Activated CD4-positive, alpha-beta T cell treated with anti-CD3 and anti-CD28 coated beads, Interleukin-2, amount 10 ng/mL, durations not matched to agents 24 days and 14 days (primary cell): ENCODE measurements around the gene DPF3. TPM values are rescaled to one million over a fixed set of nuclear protein-coding genes. Genes with fewer than 3 reads are reported as not detected.

Source experiments
- DNase-seq: peaks from one replicate; pipeline ENCODE4 v3.0.0; 2022
- H3K27ac Mint-ChIP-seq: one replicate; pipeline ENCODE4 v1.8.0; 2022; ENCODE audit warnings: mild to moderate bottlenecking, mixed read lengths
- H3K27me3 Mint-ChIP-seq: one replicate; pipeline ENCODE4 v1.8.0; 2022; ENCODE audit warnings: mixed read lengths
- H3K36me3 Mint-ChIP-seq: one replicate; pipeline ENCODE4 v1.8.0; 2022; ENCODE audit warnings: low read depth, mild to moderate bottlenecking, mixed read lengths
- H3K4me1 Mint-ChIP-seq: one replicate; pipeline ENCODE4 v1.8.0; 2021; ENCODE audit warnings: mixed read lengths
- H3K4me3 Mint-ChIP-seq: one replicate; pipeline ENCODE4 v1.8.0; 2022; ENCODE audit warnings: mild to moderate bottlenecking, moderate library complexity, mixed read lengths
- H3K9me3 Mint-ChIP-seq: one replicate; pipeline ENCODE4 v1.8.0; 2021; ENCODE audit warnings: mixed read lengths
- intact Hi-C: fragments of 100-400 bp; cut with micrococcal nuclease; formaldehyde crosslinking; loops from one replicate; pipeline ENCODE4 v1.15.1; 2023
- total RNA-seq: library from RNA; stranded (reverse); gene quantifications from 2 replicates; pipeline ENCODE4 v1.2.3, GENCODE V29; 2022

DPF3 gene
- total RNA-seq, 1 donor from 2014 or later = 2.8 TPM

DNA sequence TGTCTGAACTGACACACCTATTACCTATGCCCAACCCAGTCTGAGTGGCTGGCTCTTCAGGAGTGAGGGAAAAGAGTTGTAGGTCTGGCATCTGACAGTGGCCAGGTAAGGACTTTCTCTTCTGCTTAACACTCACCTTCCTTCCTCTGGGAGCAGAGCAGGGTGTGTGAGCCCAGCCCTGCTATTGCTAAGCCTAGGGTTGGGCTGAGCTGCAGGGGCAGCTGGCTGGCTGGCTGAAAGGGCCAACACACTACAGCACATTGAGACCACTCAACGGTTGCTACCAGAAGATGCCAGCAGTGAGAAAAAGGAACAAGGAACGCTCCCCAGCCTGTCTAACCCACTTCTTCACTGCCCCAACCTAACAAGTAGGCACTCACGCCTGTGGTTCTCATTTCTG lies 201.2 kb downstream of the DPF3 start:
- no peak for DNase-seq
- no peaks in the 10 kb centered on the region for H3K27me3 Mint-ChIP-seq
- H3K36me3 Mint-ChIP-seq = peaks cover 18% of the 10 kb centered on the region
- peaks cover 4% of the 10 kb centered on the region for H3K9me3 Mint-ChIP-seq
- no peak overlapping the region for H3K4me3 Mint-ChIP-seq
- intact Hi-C loops = no loop called here
- H3K27ac Mint-ChIP-seq = no peak overlapping the region
- no peaks in the 10 kb centered on the region for H3K4me1 Mint-ChIP-seq

DNA sequence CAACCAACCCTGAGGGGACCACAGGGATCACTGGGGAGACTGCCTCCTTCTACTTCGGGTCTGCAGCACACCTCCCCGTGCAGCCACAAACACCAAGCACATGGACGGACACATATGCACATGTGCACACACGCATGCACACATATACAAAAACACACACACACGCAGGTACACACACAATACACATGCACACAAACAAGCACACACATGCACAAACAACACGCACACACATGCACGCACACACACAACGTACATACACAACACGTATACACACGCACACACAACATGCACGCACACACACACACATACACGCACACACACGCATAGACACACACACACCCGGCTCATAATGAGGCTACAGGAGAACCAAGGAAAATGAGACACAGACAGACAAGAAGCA lies 203.6 kb downstream of the DPF3 start:
- Mint-ChIP-seq H3K9me3 (peaks cover 2% of the 10 kb centered on the region), H3K27ac (no peak overlapping the region), H3K36me3 (peaks cover 13% of the 10 kb centered on the region), H3K27me3 (peaks cover 5% of the 10 kb centered on the region), H3K4me1 (peaks cover 2% of the 10 kb centered on the region), H3K4me3 (no peak overlapping the region)
- intact Hi-C loops = no loop called here
- DNase-seq = no peak

DNA sequence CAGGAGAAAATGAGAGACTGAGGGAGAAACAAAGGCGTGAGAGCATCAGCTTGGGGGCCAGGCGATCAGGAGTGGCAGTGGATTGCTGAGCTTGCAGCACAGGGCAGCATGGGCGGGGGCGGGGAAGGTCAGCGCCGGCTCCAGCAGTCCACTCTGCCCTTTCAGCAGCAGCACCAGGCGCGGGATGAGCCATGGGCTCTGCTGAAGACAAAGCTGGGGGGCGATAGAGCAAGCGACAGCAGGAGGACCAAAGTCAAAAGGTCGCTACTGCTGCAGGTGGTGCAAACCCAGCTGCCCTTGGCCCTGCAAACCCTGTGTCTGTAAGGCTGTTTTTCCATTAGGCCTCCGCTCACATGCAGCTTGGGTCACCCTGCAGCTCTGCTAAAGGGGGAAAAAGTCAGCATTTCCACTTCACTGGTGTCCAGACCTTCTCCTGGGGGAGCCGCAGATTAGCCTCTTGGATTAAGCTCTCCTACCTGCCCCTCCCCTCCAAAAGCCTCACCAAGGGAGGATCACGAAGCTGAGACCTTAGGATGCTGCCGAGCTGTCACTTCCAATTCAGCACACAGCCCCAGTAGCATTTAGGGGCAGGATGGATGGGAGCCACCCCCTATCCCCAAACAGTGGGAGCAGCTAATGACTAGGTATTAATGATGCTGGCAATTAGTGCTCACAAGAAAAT lies 204.8 kb downstream of the DPF3 start:
- DNase-seq = no peak
- no peaks in the 10 kb centered on the region for H3K9me3 Mint-ChIP-seq
- peaks cover 2% of the 10 kb centered on the region for H3K4me1 Mint-ChIP-seq
- peaks cover 12% of the 10 kb centered on the region for H3K27me3 Mint-ChIP-seq
- no peak overlapping the region for H3K4me3 Mint-ChIP-seq
- H3K36me3 Mint-ChIP-seq = peaks cover 15% of the 10 kb centered on the region
- H3K27ac Mint-ChIP-seq = no peak overlapping the region
- intact Hi-C loops = no loop called here

DNA sequence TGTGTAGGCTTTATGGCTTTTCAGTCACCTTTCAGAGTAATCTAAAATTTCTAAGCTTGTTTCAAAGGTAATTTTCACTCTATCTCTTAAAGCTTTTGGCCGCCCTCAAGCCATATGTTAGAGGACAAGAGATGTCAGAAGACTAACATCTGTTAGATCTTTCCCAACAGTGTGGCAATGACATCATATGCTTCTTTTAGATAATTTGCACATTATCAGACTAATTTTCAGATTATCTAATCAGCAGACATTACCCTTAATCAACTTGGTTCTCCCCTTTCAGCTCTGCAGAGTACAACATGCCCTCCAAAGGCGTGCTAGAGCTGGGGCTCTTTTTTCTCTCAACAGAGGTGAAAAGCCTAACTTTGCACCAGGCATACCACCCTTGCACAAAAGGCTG lies 207.1 kb downstream of the DPF3 start:
- Mint-ChIP-seq H3K36me3 (peaks cover 3% of the 10 kb centered on the region), H3K27me3 (peaks cover 16% of the 10 kb centered on the region), H3K4me3 (no peak overlapping the region), H3K9me3 (no peaks in the 10 kb centered on the region), H3K4me1 (peaks cover 2% of the 10 kb centered on the region), H3K27ac (no peak overlapping the region)
- no peak for DNase-seq
- intact Hi-C loops = no loop called here

DNA sequence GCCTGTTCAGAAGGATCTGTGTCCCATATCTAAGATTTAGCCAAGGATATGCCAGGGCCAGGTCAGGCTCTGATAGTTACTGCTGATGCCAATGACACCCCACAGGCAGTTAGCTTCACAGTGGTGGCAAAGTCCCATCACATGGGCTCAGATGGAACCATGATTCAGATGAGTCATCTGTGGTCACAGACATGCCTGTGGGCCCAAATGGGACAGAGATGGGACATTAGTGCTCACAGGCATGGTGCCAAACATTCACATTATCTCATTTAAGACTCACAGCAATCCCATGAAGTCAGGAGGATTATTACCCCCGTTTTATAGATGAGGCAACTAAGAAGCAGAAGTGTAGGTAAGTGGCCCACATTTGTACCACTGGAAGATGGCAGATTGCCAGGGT lies 207.8 kb downstream of the DPF3 start:
- peaks cover 16% of the 10 kb centered on the region for H3K27me3 Mint-ChIP-seq
- no peak overlapping the region for H3K27ac Mint-ChIP-seq
- peaks cover 3% of the 10 kb centered on the region for H3K36me3 Mint-ChIP-seq
- no peaks in the 10 kb centered on the region for H3K9me3 Mint-ChIP-seq
- peaks cover 2% of the 10 kb centered on the region for H3K4me1 Mint-ChIP-seq
- no peak overlapping the region for H3K4me3 Mint-ChIP-seq
- no peak for DNase-seq
- intact Hi-C loops = no loop called here

DNA sequence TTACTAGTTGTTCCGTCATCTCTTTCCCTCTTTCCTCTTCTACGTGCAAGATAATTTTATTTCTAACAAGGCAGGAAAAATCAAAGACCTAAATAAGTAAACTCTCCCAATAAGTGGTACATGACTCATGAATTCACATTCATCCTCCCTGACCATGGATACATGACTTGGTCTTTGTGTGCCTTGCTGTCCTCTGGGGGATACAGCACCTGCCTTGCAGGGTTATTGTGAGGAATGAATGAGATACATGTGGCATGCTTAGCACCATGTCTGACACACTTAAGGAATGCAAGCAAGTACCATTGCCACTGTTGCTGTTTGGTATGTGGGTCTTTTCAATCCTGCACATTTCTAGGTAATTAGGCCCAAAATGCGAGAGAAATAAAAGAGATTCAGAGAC lies 208.4 kb downstream of the DPF3 start:
- Mint-ChIP-seq H3K27ac (no peak overlapping the region), H3K4me3 (no peak overlapping the region), H3K36me3 (peaks cover 3% of the 10 kb centered on the region), H3K9me3 (no peaks in the 10 kb centered on the region), H3K27me3 (peaks cover 16% of the 10 kb centered on the region), H3K4me1 (peaks cover 2% of the 10 kb centered on the region)
- intact Hi-C loops = no loop called here
- no peak for DNase-seq

DNA sequence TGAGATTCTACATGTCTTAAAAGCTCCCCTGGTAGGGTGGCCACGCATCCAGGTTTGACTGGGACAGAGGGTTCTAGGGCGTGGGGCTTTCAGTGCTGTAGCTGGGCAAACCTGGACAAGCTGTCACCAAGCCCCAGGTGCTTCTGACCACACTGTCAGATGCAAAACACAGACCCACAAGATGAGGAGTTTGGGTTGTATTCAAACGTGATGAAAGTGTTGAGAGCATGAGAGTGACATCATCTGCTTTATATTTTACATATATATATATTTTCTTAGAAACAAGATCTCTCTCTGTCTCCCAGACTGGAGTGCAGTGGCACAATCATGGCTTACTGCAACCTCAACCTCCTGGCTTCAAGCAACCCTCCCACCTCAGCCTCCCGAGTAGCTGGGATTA lies 210.1 kb downstream of the DPF3 start:
- intact Hi-C loops = no loop called here
- Mint-ChIP-seq H3K36me3 (peaks cover 3% of the 10 kb centered on the region), H3K27ac (no peak overlapping the region), H3K9me3 (no peaks in the 10 kb centered on the region), H3K27me3 (peaks cover 16% of the 10 kb centered on the region), H3K4me3 (no peak overlapping the region), H3K4me1 (peaks cover 2% of the 10 kb centered on the region)
- DNase-seq = no peak

DNA sequence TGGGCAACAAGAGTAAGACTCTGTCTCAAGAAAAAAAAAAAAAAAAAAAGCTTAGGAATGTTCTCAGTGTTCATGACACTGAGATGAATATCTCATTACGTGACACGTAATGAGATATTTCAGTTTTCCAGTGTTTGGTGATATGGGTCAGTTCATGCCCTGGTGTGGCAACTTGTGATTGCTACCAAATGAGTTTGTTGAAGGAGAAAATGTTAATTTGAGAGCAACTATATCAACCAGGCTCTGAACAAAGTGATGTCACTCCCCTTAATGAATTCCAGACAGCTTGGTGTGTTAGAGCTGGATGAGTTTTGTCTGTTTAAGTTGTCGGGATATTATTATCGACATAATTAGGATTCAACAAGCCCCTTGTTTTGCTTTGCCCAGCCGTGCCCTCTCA lies 211.7 kb downstream of the DPF3 start:
- Mint-ChIP-seq H3K4me3 (no peak overlapping the region), H3K9me3 (no peaks in the 10 kb centered on the region), H3K36me3 (peaks cover 5% of the 10 kb centered on the region), H3K4me1 (peaks cover 2% of the 10 kb centered on the region), H3K27me3 (peaks cover 17% of the 10 kb centered on the region), H3K27ac (no peak overlapping the region)
- intact Hi-C loops = no loop called here
- no peak for DNase-seq

DNA sequence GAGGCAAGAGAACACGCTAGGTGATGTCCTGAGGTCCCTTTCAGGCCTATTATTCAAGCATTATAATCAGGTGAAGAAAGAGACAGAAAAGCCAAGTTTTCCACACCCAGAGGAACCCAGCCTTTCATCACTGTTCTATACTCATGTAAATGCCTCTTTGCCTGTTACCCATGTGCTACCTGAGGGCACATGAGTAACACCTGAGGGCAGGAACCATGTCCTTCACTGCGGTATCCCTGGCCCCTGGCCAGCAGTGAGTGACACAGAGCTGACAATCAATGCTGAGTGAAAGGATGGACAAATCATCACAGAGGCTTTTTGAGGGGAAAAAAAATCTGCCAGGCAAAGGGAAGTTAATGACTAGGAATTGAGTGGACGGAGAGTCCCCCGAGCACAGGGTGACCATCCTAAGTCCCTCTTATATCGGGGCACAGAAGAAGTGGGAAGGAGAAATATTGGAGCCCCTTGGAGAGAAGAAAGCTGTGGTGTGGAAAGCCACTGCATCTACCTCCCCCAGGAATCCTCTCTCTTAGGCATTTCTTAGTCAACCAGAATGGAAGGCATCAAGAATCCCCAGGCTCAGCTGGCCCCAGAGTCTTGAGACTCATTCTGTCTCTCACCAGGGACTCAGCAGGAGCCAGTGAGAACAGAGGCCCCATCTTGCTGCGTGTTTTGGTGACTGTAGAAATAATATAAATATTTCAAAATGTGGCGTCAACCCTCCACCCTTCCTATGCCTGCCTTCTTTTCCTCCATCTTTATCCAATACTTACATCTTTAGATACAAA lies 212.9 kb downstream of the DPF3 start:
- H3K9me3 Mint-ChIP-seq = no peaks in the 10 kb centered on the region
- H3K4me3 Mint-ChIP-seq = no peak overlapping the region
- peaks cover under 1% of the 10 kb centered on the region for H3K4me1 Mint-ChIP-seq
- DNase-seq = no peak
- H3K27me3 Mint-ChIP-seq = peaks cover 20% of the 10 kb centered on the region
- intact Hi-C loops = no loop called here
- no peak overlapping the region for H3K27ac Mint-ChIP-seq
- H3K36me3 Mint-ChIP-seq = peaks cover 7% of the 10 kb centered on the region

DNA sequence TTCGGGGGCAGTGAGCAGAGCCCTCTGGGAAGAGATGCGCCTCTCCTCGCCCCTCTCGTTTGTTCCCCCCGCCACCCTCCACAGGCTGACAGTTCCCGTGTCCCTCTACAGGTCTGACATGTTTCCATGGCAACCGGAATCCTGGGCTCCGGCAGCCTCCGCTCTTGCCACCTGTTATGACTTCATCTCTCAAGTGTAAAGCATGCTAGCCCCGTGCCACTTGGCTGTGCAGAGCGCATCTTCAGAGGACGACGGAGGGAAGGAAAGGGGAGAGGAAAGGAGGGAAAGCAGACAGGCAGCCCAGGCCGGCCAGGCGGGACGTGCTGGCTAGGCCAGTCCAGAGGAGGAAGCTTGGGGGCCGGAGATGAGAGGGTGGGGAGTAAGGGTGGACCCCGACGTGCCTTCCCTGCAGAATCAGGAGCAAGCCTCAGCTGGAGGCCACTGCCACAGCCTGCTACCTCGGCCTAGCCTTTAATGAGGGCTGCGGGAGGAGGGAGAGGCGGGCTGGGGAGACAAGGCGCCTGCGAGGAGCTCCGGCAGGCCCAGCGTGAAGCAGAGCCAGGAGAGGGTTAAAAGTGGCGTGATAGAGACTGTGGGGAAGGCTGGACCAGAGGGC lies 214.3 kb downstream of the DPF3 start:
- Mint-ChIP-seq H3K4me1 (no peaks in the 10 kb centered on the region), H3K36me3 (peaks cover 5% of the 10 kb centered on the region), H3K27ac (no peak overlapping the region), H3K4me3 (no peak overlapping the region), H3K9me3 (no peaks in the 10 kb centered on the region), H3K27me3 (peaks cover 23% of the 10 kb centered on the region)
- DNase-seq = no peak
- intact Hi-C loops = no loop called here

DNA sequence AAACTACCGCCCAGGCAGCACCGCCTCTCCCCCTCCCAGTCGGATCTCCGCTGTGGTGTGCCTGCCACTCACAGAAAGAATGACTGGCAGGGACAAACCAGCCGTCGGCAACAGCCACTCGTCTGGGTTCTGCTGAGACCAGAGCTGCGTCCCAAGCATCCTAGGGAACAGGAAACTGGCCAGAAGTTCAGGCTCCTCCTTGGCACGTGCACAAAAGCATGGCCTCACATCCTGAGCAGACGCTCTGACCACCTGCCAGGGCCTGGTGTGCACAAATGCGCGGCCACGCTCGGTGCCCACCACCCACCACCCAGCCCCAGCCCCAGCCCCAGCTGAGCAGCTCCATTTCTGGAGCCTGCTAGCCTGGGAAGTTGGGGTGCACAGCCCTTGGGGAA lies 214.8 kb downstream of the DPF3 start:
- Mint-ChIP-seq H3K27ac (no peak overlapping the region), H3K4me1 (no peaks in the 10 kb centered on the region), H3K27me3 (peaks cover 23% of the 10 kb centered on the region), H3K36me3 (peaks cover 7% of the 10 kb centered on the region), H3K4me3 (no peak overlapping the region), H3K9me3 (no peaks in the 10 kb centered on the region)
- intact Hi-C loops = no loop called here
- DNase-seq = no peak

DNA sequence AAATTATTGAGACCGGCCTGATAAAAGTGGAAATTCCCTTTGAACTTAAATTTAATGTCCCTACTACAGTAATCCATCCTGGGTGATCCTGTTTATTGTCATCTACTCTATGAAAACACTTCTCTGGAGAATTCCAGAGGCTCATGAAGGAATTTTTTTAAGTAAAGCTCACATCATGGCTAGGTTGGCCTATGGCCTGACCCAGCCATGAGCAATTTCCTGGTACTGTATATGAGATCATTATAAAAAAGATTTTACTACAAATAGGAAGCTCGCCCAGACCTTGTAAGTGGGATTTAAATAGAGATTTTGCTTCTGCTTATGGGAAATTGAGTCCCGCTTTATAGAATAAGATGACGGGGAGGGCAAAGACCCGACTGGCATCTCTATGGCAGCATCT lies 215.5 kb downstream of the DPF3 start:
- intact Hi-C loops = no loop called here
- Mint-ChIP-seq H3K9me3 (no peaks in the 10 kb centered on the region), H3K4me3 (no peak overlapping the region), H3K27ac (no peak overlapping the region), H3K4me1 (no peaks in the 10 kb centered on the region), H3K36me3 (peaks cover 7% of the 10 kb centered on the region), H3K27me3 (peaks cover 25% of the 10 kb centered on the region)
- DNase-seq = no peak

DNA sequence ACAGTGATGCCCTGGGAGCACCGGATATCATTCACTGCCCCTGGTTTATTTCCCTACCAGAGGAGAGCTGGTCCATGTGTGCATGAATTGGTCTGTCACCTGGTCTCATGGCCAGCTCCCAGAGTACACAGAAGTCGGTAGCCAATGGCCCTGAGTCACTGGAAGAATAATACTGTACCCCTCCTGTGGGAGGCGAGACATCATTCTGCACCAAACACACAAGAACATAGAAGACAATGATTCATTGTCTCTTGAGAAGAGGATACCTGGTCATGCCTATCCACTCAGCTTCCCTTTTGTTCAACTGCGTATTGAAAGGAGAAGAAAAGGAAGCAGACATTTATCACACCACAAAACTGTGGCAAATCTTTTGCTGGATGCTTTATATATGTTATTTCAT lies 216.2 kb downstream of the DPF3 start:
- Mint-ChIP-seq H3K36me3 (peaks cover 7% of the 10 kb centered on the region), H3K4me1 (no peaks in the 10 kb centered on the region)
- intact Hi-C loops = no loop called here

DNA sequence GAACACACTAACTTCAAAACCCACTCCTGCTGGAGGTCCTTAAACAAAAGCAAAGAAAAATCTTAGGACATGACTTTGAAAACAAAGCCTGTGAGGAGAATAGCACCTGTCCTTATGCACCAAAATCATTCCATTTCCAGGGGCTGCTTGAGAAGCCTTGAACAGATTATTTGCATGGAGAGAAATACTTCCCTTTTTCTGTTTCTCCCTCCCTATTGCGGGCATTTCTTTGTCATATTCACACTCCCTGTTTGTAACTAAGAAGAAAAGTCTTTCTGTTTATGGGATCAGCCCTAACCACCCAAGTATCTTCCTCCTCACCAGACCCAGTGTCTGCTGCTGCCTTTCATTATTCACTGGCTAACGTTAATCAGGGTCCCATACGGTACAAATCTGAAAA lies 218.8 kb downstream of the DPF3 start:
- Mint-ChIP-seq H3K36me3 (peaks cover 16% of the 10 kb centered on the region), H3K4me1 (no peaks in the 10 kb centered on the region), H3K4me3 (no peak overlapping the region), H3K27me3 (peaks cover 30% of the 10 kb centered on the region), H3K27ac (no peak overlapping the region), H3K9me3 (peaks cover 4% of the 10 kb centered on the region)
- intact Hi-C loops = no loop called here
- DNase-seq = no peak

More for the DNA sequence above, 216.2 kb downstream of the DPF3 start:
- H3K9me3 Mint-ChIP-seq = no peaks in the 10 kb centered on the region
- DNase-seq = no peak
- no peak overlapping the region for H3K4me3 Mint-ChIP-seq
- H3K27ac Mint-ChIP-seq = no peak overlapping the region
- H3K27me3 Mint-ChIP-seq = peaks cover 24% of the 10 kb centered on the region
